IMR-90 (cell line): ENCODE data around the gene FMNL1. TPM values are rescaled to one million over a fixed set of nuclear protein-coding genes. Genes with fewer than 3 reads are reported as not detected.

Source experiments
- ATAC-seq: fragments of 200-7000 bp; cut with Tn5 transposase; 2 replicates; pipeline ENCODE4 v1.9.1; 2020; ENCODE audit warnings: low read depth, mild to moderate bottlenecking, moderate library complexity
- BruUV-seq: library from RNA; stranded (reverse); fragments of 400-500 nt; replicated peaks from 2 replicates; lab custom pipeline; 2021; lab: Mats Ljungman, UMichigan
- CTCF ChIA-PET: fragments of 300-600 bp; formaldehyde crosslinking; extraction: SDS; loops from one replicate; lab custom pipeline; 2021; ENCODE audit warnings: antibody characterized with exemption; lab: Yijun Ruan, JAX
- POLR2A ChIA-PET: fragments of 300-600 bp; sonication (Branson Sonifier 250); formaldehyde crosslinking; loops from one replicate; lab custom pipeline; 2022; ENCODE audit warnings: antibody characterized with exemption; ENCODE audit not compliant: unreplicated experiment; lab: Charles Lee
- DNase-seq: peaks from one replicate; pipeline ENCODE4 v3.0.0; 2013
- H2AFZ ChIP-seq: replicated peaks from 2 replicates; pipeline ENCODE3; 2013; ENCODE audit warnings: low read length, mild to moderate bottlenecking; ENCODE audit not compliant: poor library complexity
- H2AK5ac ChIP-seq: 2 replicates; pipeline ENCODE4 v1.6.1; 2013; ENCODE audit warnings: low read depth, low read length, inconsistent platforms
- H2AK9ac ChIP-seq: replicated peaks from 2 replicates; pipeline ENCODE3; 2013; ENCODE audit warnings: mild to moderate bottlenecking, low read depth, low read length, moderate library complexity; ENCODE audit not compliant: poor library complexity
- H2BK120ac ChIP-seq: 2 replicates; pipeline ENCODE4 v1.6.1; 2013; ENCODE audit warnings: low read depth, low read length, inconsistent platforms
- H2BK15ac ChIP-seq: 3 replicates; pipeline ENCODE4 v1.6.1; 2013; ENCODE audit warnings: low read depth, low read length, inconsistent platforms
- H2BK20ac ChIP-seq: 2 replicates; pipeline ENCODE4 v1.6.1; 2013; ENCODE audit warnings: low read depth, mild to moderate bottlenecking, inconsistent platforms, low read length, moderate library complexity
- H2BK5ac ChIP-seq: 2 replicates; pipeline ENCODE4 v1.6.1; 2013; ENCODE audit warnings: mild to moderate bottlenecking, low read depth, low read length, inconsistent platforms; ENCODE audit not compliant: poor library complexity, severe bottlenecking
- H3K14ac ChIP-seq: replicated peaks from 2 replicates; pipeline ENCODE4 v1.6.1; 2013; ENCODE audit warnings: low read depth, low read length, inconsistent platforms
- H3K18ac ChIP-seq: 2 replicates; pipeline ENCODE4 v1.6.1; 2013; ENCODE audit warnings: low read depth, low read length, control low read depth
- H3K23ac ChIP-seq: 2 replicates; pipeline ENCODE4 v1.6.1; 2013; ENCODE audit warnings: low read depth, low read length, inconsistent platforms
- H3K27ac ChIP-seq: 2 replicates; pipeline ENCODE4 v1.5.1; 2013; ENCODE audit warnings: mild to moderate bottlenecking, control low read depth, low read length; ENCODE audit not compliant: insufficient read depth
- H3K27me3 ChIP-seq: 2 replicates; pipeline ENCODE4 v1.6.1; 2013; ENCODE audit warnings: low read length; ENCODE audit not compliant: control insufficient read depth, insufficient read depth
- H3K36me3 ChIP-seq: 2 replicates; pipeline ENCODE4 v1.6.1; 2013; ENCODE audit warnings: low read length, mixed read lengths; ENCODE audit not compliant: control insufficient read depth, insufficient read depth
- H3K4ac ChIP-seq: 2 replicates; pipeline ENCODE4 v1.6.1; 2013; ENCODE audit warnings: low read depth, low read length, inconsistent platforms
- H3K4me1 ChIP-seq: 2 replicates; pipeline ENCODE4 v1.6.1; 2013; ENCODE audit warnings: low read length, mixed read lengths; ENCODE audit not compliant: control insufficient read depth, insufficient read depth
- H3K4me2 ChIP-seq: 2 replicates; pipeline ENCODE4 v1.6.1; 2013; ENCODE audit warnings: low read depth, mild to moderate bottlenecking, control low read depth, low read length, moderate library complexity
- H3K4me3 ChIP-seq: 2 replicates; pipeline ENCODE4 v1.5.1; 2013; ENCODE audit warnings: low read depth, mild to moderate bottlenecking, control low read depth, low read length, moderate library complexity; ENCODE audit not compliant: insufficient read depth
- H3K56ac ChIP-seq: 2 replicates; pipeline ENCODE4 v1.6.1; 2013; ENCODE audit warnings: low read length, inconsistent platforms; ENCODE audit not compliant: insufficient read depth; ENCODE audit errors: extremely low read depth
- H3K79me1 ChIP-seq, 2 experiments: 2 replicates each; pipeline ENCODE4 v1.6.1; 2013; ENCODE audit warnings: low read length in 2 of 2, inconsistent platforms in 1 of 2, low read depth in 1 of 2
- H3K9ac ChIP-seq: 2 replicates; pipeline ENCODE4 v1.6.1; 2013; ENCODE audit warnings: low read depth, low read length, control low read depth
- H3K9me1 ChIP-seq: 2 replicates; pipeline ENCODE4 v1.6.1; 2013; ENCODE audit warnings: low read length, inconsistent platforms; ENCODE audit not compliant: insufficient read depth
- H3K9me3 ChIP-seq: 2 replicates; pipeline ENCODE4 v1.6.1; 2013; ENCODE audit warnings: low read length; ENCODE audit not compliant: control insufficient read depth, insufficient read depth
- H4K20me1 ChIP-seq: 2 replicates; pipeline ENCODE4 v1.6.1; 2013; ENCODE audit warnings: low read length, inconsistent platforms; ENCODE audit not compliant: insufficient read depth
- H4K5ac ChIP-seq: 2 replicates; pipeline ENCODE4 v1.6.1; 2013; ENCODE audit warnings: mild to moderate bottlenecking, low read depth, low read length, control low read depth
- H4K8ac ChIP-seq, 2 experiments: 2 replicates each; pipeline ENCODE4 v1.6.1; 2013; ENCODE audit warnings: low read depth in 2 of 2, low read length in 2 of 2, control low read depth in 1 of 2, inconsistent platforms in 1 of 2
- H4K91ac ChIP-seq: 2 replicates; pipeline ENCODE4 v1.6.1; 2013; ENCODE audit warnings: low read depth, low read length, inconsistent platforms; ENCODE audit not compliant: insufficient read depth
- MXI1 ChIP-seq: IDR thresholded peaks from 2 replicates; pipeline ENCODE4 v1.6.1; 2012; ENCODE audit warnings: low read depth, mild to moderate bottlenecking, low read length, moderate library complexity, borderline replicate concordance
- RAD21 ChIP-seq: IDR thresholded peaks from 2 replicates; pipeline ENCODE4 v1.6.1; 2012; ENCODE audit warnings: low read length, improper control_type of control experiment
- RCOR1 ChIP-seq: IDR thresholded peaks from 2 replicates; pipeline ENCODE4 v1.6.1; 2012; ENCODE audit warnings: mild to moderate bottlenecking, low read length, improper control_type of control experiment; ENCODE audit not compliant: insufficient replicate concordance
- RFX5 ChIP-seq: IDR thresholded peaks from 2 replicates; pipeline ENCODE4 v1.8.0; 2012; ENCODE audit warnings: low read depth, mild to moderate bottlenecking, low read length, moderate library complexity
- WGBS, 2 experiments: methylation state at CpG; one replicate each; pipeline versions ENCODE4 v1.1.5 to v1.1.7; 2013; ENCODE audit warnings: missing lambda C conversion rate in 2 of 2; ENCODE audit not compliant: insufficient read length in 1 of 2; ENCODE audit errors: extremely low coverage in 2 of 2; 5-methylcytosine and 5-hydroxymethylcytosine counted together
- dilution Hi-C: fragments of 300-500 bp; cut with HindIII; formaldehyde crosslinking; loops from one replicate; pipeline ENCODE4 v1.14.3; 2018; ENCODE audit warnings: low sequenced_read_pairs; ENCODE audit not compliant: unreplicated experiment
- in situ Hi-C: fragments of 300-500 bp; cut with MboI; formaldehyde crosslinking; loops from 3 replicates; pipeline ENCODE4 v1.14.3; 2019; ENCODE audit warnings: low sequenced_read_pairs, inconsistent platforms, mixed read lengths
- intact Hi-C: fragments of 100-400 bp; cut with micrococcal nuclease; formaldehyde crosslinking; loops from 2 replicates; pipeline ENCODE4 v1.10.0; 2022
- polyA plus RNA-seq, 3 experiments: library from polyadenylated mRNA; depleted of rRNA; stranded (reverse); fragments of >200 nt; gene quantifications; 2 replicates each; pipeline ENCODE4 v1.2.3, GENCODE V29; 2012; ENCODE audit warnings: low replicate concordance in 1 of 3
- total RNA-seq: library from RNA; depleted of rRNA; stranded (reverse); fragments of >200 nt; gene quantifications from 2 replicates; pipeline ENCODE4 v1.2.3, GENCODE V29; 2012
- TF ChIP-seq, protein P1 (sequence below): conservative IDR thresholded peaks from 2 replicates; pipeline ENCODE4 v1.5.1; 2012; ENCODE audit warnings: mild to moderate bottlenecking, low read depth, low read length, improper control_type of control experiment

Gene FMNL1
- total and polyA plus RNA-seq, 2 of the 4 experiments (the other 2 are of a cell fraction) = 0.36 to 2.3 TPM

DNA sequence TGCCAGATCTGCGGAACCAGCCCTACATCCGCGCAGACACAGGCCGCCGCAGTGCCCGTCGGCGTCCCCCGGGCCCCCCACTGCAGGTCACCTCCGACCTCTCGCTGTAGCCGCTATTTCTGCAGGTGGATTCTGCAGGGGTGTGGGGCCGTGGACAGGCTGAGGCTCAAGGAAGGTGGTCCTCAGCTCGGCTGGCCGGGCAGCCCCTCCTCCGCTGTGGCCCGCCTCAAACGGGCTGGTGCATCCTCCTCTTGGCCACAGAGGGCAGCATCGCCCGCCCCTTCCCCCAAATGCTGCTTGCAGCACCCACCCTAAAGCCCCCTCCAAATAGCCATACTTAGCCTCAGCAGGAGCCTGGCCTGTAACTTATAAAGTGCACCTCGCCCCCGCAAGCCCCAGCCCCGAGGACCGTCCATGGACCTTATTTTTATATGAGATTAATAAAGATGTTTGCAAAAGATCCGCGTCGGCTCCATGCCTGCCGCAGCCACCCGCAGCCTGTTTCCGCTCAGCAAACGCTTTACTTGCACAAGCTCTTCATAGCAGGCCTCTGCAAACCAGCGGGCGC lies 25.3 kb downstream of the FMNL1 start:
- Histone ChIP-seq H4K91ac (no peak overlapping the region), H3K18ac (no peak overlapping the region; the same call in 1 of the 2 replicates), H2AFZ (peak overlapping the region; percentile 96), H4K8ac (peak overlapping the region; percentile 74 to 93; a peak in 3 of 4 replicates), H2BK20ac (no peak overlapping the region), H4K20me1 (peaks cover 5% of the 10 kb centered on the region), H3K23ac (no peak overlapping the region), H2BK120ac (peak overlapping the region; percentile 9; the same call in 1 of the 2 replicates), H2BK15ac (no peak overlapping the region), H3K4me3 (peak overlapping the region; percentile 67), H3K27ac (no peak overlapping the region; the same call in 1 of the 2 replicates), H3K9me1 (0 out of 2 replicates have a peak, but pooled peaks cover 2% of the 10 kb centered on the region), H3K14ac (peak overlapping the region; percentile 37; the same call in 1 of the 2 replicates), H3K27me3 (no peaks in the 10 kb centered on the region), H3K4me1 (peaks cover 5% of the 10 kb centered on the region; the same call in 1 of the 2 replicates), H2BK5ac (no peak overlapping the region), H3K56ac (no peak overlapping the region), H3K36me3 (peaks cover 8% of the 10 kb centered on the region; the same call in 1 of the 2 replicates), H2AK9ac (peak overlapping the region; percentile 74), H3K9me3 (no peaks in the 10 kb centered on the region), H4K5ac (no peak overlapping the region), H2AK5ac (peak overlapping the region; percentile 43; the same call in 1 of the 2 replicates), H3K4ac (peak overlapping the region; percentile 54), H3K4me2 (peak overlapping the region; percentile 84), H3K9ac (peak overlapping the region; percentile 40), H3K79me1 (peaks cover 0 to 9% of the 10 kb centered on the region in 2 experiments; a peak in 1 of 4 replicates)
- TF ChIP-seq RFX5 = no peak
- no peak for TF ChIP-seq RCOR1
- peak; percentile 38; the same call in 1 of the 2 replicates for TF ChIP-seq RAD21
- TF ChIP-seq, protein P1, sequence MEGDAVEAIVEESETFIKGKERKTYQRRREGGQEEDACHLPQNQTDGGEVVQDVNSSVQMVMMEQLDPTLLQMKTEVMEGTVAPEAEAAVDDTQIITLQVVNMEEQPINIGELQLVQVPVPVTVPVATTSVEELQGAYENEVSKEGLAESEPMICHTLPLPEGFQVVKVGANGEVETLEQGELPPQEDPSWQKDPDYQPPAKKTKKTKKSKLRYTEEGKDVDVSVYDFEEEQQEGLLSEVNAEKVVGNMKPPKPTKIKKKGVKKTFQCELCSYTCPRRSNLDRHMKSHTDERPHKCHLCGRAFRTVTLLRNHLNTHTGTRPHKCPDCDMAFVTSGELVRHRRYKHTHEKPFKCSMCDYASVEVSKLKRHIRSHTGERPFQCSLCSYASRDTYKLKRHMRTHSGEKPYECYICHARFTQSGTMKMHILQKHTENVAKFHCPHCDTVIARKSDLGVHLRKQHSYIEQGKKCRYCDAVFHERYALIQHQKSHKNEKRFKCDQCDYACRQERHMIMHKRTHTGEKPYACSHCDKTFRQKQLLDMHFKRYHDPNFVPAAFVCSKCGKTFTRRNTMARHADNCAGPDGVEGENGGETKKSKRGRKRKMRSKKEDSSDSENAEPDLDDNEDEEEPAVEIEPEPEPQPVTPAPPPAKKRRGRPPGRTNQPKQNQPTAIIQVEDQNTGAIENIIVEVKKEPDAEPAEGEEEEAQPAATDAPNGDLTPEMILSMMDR = peak; percentile 42
- peak; percentile 48; the same call in 1 of the 2 replicates for TF ChIP-seq MXI1
- intact Hi-C loops = no loop called here
- ChIA-PET CTCF (interaction anchor here (1.1 to 1.3 kb wide), 2 partner anchors 18 to 36 kb away, joined by 3 read pairs; no protein-coding TSS in a partner anchor), POLR2A (no interaction called here)
- ATAC-seq (peak; percentile 52), DNase-seq (peak; percentile 14)
- dilution Hi-C loops = no loop called here
- 10% methylated on average over 25 of the region's 33 CpGs; no CpG with 5 or more reads in 1 of the 2 experiments for WGBS, 2 experiments
- BruUV-seq = no TSS peak
- in situ Hi-C loops = no loop called here
